Testis (tissue), 3 donors: Measurements from ENCODE around the gene XYLT1. TPM values are rescaled to one million over a fixed set of nuclear protein-coding genes. Genes with fewer than 3 reads are reported as not detected.

Source experiments
- DNase-seq: peaks from one replicate; pipeline ENCODE4 v3.0.0-alpha.2; 2019
- H3K27ac ChIP-seq, 2 donors: fragments of 200-600 bp; sonication (generic); one replicate each; pipeline ENCODE4 v1.5.1; 2019
- H3K27me3 ChIP-seq: fragments of 200-600 bp; sonication (generic); one replicate; pipeline ENCODE4 v1.5.1; 2019
- H3K36me3 ChIP-seq: fragments of 200-600 bp; sonication (generic); one replicate; pipeline ENCODE4 v1.5.1; 2017; ENCODE audit warnings: low read depth; ENCODE audit errors: missing control alignments
- H3K4me1 ChIP-seq: fragments of 200-600 bp; sonication (generic); one replicate; pipeline ENCODE4 v1.5.1; 2019
- H3K4me3 ChIP-seq, 2 donors: fragments of 200-600 bp; sonication (generic); one replicate each; pipeline ENCODE4 v1.5.1; 2017 to 2019
- H3K9me3 ChIP-seq: fragments of 200-600 bp; sonication (generic); one replicate; pipeline ENCODE4 v1.5.1; 2017
- CTCF ChIP-seq, 3 experiments: fragments of 450-650 bp in 2 of 3; fragments of 200-600 bp in 1 of 3; sonication (generic) in 1 of 3; IDR thresholded peaks; one replicate each; pipeline ENCODE4 v1.5.1; 2016 to 2019; ENCODE audit warnings: antibody characterized with exemption in 3 of 3, mild to moderate bottlenecking in 2 of 3, moderate library complexity in 1 of 3
- POLR2A ChIP-seq: fragments of 450-650 bp; IDR thresholded peaks from one replicate; pipeline ENCODE4 v1.6.1; 2017; ENCODE audit warnings: antibody characterized with exemption, mild to moderate bottlenecking, moderate library complexity
- WGBS, 2 donors: methylation state at CpG; one replicate each; pipeline ENCODE4 v1.1.5; 2018; 5-methylcytosine and 5-hydroxymethylcytosine counted together
- intact Hi-C: fragments of 100-400 bp; cut with DNase I; formaldehyde crosslinking; loops from one replicate; pipeline ENCODE4 v1.15.1; 2023; ENCODE audit warnings: low total_unique reads
- polyA plus RNA-seq: library from polyadenylated mRNA; stranded (reverse); fragments of 350-450 nt; fragmentation: Illumina TruSeq; extraction: RNeasy Lipid Tissue Mini Kit (QIAGEN cat#74804); gene quantifications from one replicate; pipeline ENCODE4 v1.2.3, GENCODE V29; 2014; ENCODE audit warnings: low read depth, low replicate concordance; ENCODE audit not compliant: insufficient read depth
- total RNA-seq, 2 donors: library from RNA; depleted of rRNA; stranded (reverse); fragments of >200 nt; gene quantifications; one replicate each; pipeline ENCODE4 v1.2.3, GENCODE V29; 2016

The XYLT1 gene
- total and polyA plus RNA-seq, 3 donors from 2014 or later = 6.5 to 20.7 (median 13.6) TPM

- Histone ChIP-seq H3K4me3 (no peak overlapping the region), H3K9me3 (no peaks in the 10 kb centered on the region), H3K4me1 (no peaks in the 10 kb centered on the region), H3K36me3 (no peaks in the 10 kb centered on the region), H3K27me3 (no peaks in the 10 kb centered on the region), H3K27ac (no peak overlapping the region)
- intact Hi-C loops = no loop called here
- no peak for TF ChIP-seq POLR2A
- TF ChIP-seq CTCF (IDR thresholded peaks at IDR 0.05) = no peak
- 92 to 97% methylated on average over 4 to 16 of the region's 17 CpGs for WGBS, 2 donors
- no peak for DNase-seq
Measured at GRCh38 chr16:17108596-17108995, 362.2 kb downstream of the XYLT1 start.

- Histone ChIP-seq H3K27ac (no peak overlapping the region), H3K4me1 (no peaks in the 10 kb centered on the region), H3K4me3 (no peak overlapping the region), H3K27me3 (no peaks in the 10 kb centered on the region), H3K36me3 (no peaks in the 10 kb centered on the region), H3K9me3 (no peaks in the 10 kb centered on the region)
- no peak for DNase-seq
- WGBS, 2 donors = 81 to 86% methylated on average over 8 of the region's 8 CpGs
- TF ChIP-seq POLR2A (no peak), CTCF (IDR thresholded peaks at IDR 0.05) (no peak)
- intact Hi-C loops = no loop called here
Measured at GRCh38 chr16:17107450-17107849, 363.3 kb downstream of the XYLT1 start.

GRCh38 chr16:17106243-17106791 lies 364.4 kb downstream of the XYLT1 start:
- intact Hi-C loops = no loop called here
- Histone ChIP-seq H3K27me3 (no peaks in the 10 kb centered on the region), H3K36me3 (no peaks in the 10 kb centered on the region), H3K4me3 (no peak overlapping the region), H3K9me3 (no peaks in the 10 kb centered on the region), H3K27ac (no peak overlapping the region), H3K4me1 (no peaks in the 10 kb centered on the region)
- TF ChIP-seq CTCF (IDR thresholded peaks at IDR 0.05) (no peak), POLR2A (no peak)
- DNase-seq = no peak
- 69 to 72% methylated on average over 14 of the region's 14 CpGs for WGBS, 2 donors

- no peak for DNase-seq
- Histone ChIP-seq H3K4me3 (no peak overlapping the region), H3K36me3 (no peaks in the 10 kb centered on the region), H3K9me3 (no peaks in the 10 kb centered on the region), H3K4me1 (no peaks in the 10 kb centered on the region), H3K27ac (no peak overlapping the region), H3K27me3 (no peaks in the 10 kb centered on the region)
- WGBS, 2 donors = 60 to 72% methylated on average over 10 of the region's 10 CpGs
- intact Hi-C loops = no loop called here
- TF ChIP-seq POLR2A (no peak), CTCF (IDR thresholded peaks at IDR 0.05) (no peak)
Measured at GRCh38 chr16:17105239-17105797, 365.4 kb downstream of the XYLT1 start.

- intact Hi-C loops = no loop called here
- H3K9me3 ChIP-seq = no peaks in the 10 kb centered on the region
- TF ChIP-seq POLR2A (no peak), CTCF (IDR thresholded peaks at IDR 0.05) (no peak)
- 79 to 80% methylated on average over 5 of the region's 5 CpGs for WGBS, 2 donors
- H3K4me3 ChIP-seq = no peak overlapping the region
- no peak for DNase-seq
- no peaks in the 10 kb centered on the region for H3K4me1 ChIP-seq
- no peaks in the 10 kb centered on the region for H3K27me3 ChIP-seq
- H3K36me3 ChIP-seq = no peaks in the 10 kb centered on the region
- no peak overlapping the region for H3K27ac ChIP-seq
Measured at GRCh38 chr16:17104654-17105053, 366.1 kb downstream of the XYLT1 start.
